ENCODE data around the gene TEX38. TPM values are rescaled to one million over a fixed set of nuclear protein-coding genes. Genes with fewer than 3 reads are reported as not detected.
"Not testable (repeated sequence)": the region's sequence is repeated elsewhere in the genome, so short reads cannot be mapped to it uniquely, and the experiment has no call there.

Gene TEX38
- total RNA-seq, 1 donor from 2014 or later: not detected

DNA sequence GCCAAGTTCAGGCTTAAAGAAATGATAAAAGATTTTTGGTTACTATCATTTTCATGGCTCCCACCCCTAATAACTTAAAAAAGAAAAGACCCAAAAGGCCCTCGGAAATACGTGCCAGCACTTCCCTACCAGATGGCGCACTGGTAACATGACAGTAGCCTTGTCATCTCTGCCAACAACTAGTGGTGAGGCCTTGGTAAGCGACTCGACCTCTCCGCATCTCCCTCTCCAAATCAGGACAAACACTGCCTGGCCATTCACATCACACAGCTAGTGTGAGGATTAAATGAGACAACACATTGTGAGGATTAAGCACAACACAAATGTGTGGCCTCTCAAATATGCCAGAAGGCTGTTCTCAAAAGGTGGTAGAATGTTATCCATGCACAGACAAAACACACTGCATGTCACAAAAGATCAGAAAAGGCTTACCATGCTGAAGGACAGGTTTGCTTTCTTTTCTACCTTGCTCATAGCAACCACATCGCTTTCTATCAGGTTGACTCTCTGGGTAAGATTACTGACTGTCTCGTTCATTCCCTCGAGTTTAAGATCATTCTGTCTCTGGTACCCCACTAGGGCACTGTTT is 16.4 kb downstream of the TEX38 start:
- DNase-seq (ENCODE audit: low read depth): no peak

DNA sequence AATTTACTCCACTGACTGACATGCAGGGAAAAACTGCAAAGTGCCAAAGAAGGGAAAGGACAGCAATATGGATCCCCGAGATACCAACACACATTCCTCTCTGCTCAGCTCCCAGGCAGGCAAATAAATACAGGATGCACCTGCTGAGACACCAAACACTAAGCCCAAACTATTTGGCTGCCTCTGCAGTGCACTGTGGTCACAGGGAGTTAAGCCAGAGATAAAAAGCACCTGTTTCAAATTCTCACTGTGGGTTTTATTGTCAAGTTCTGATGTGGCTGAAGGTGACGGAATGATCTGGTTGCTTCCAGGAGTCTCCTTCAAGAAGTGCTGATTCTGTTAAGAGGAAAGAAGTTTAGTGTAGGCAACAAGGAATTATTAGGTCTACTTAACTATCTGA is 17.7 kb downstream of the TEX38 start:
- DNase-seq (ENCODE audit: low read depth): no peak

DNA sequence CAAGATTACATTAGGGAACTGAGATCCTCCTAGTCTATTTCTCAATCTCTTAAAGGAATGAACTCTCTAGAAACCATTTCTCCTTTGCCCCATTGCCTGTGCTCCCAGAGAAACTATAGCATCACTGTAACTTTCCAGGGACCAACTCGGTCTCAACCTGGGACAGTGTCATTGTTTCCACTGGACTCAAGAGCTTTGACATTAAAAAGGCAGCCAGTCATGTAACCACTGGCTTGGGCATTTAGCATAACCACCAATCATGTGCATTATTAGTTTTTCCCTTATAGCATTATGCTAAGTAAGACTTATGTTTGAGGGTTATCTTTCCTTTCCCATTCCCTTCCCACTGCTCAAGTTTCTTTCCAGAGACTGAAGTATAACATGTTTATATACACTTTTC is 18.2 kb downstream of the TEX38 start:
- DNase-seq (ENCODE audit: low read depth): no peak

DNA sequence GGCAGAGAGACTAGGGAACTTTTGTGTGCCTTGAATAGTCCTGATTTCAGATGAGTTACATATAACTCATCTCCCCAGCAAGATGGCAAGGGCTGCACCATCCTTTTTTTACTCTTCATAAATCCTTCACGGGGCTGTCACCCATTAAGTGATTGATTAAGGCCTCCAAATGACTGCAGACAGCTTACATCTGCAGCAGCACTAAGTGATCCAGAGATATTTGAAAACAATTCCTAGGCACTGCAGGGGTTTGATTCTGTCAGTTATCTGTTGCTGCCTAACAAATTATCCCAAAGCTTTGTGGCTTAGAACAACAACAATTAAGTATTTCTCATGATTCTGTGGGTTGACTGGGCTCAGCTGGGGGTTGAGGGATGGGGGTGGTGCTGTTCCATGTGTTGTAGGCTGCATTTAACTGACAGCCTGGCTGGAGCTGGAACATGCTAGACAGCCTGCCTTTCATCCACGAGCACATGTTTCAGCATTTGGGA is 19.3 kb downstream of the TEX38 start:
- no peak for DNase-seq (ENCODE audit: low read depth)

DNA sequence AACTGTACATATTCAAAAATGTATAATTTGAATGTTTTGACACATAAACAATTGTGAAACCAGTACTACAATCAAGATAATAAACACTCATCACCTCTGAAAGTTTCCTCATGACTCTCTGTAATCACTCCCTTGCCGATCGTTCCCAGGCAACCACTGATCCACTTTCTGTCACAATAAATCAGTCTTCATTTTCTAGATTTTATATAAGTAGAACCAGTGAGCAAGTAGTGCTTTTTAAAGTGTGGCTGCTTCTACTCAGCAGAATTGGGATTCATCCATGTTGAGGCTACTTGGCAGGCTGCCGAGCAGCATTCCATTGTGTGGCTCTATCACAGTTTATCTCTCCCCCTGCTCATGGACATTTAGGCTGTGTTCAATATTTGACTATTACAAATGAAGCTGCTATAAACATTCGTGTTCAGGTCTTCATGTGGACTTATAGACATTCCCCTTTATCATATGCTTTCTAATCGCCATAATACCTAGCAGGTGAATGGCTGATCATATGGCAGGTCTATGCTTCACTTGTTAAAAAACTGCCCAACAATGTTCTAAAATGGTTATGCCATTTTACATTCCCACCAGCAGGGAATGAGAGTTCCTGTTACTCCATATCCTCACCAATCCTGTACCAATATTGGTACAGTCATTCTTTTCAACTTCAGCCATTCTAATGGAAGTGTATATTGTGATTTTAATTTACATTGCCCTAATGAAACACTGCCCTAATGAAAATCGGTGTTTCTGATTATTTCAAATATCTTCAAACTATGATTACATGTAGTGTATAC is 20.5 kb downstream of the TEX38 start:
- DNase-seq (ENCODE audit: low read depth): no peak

DNA sequence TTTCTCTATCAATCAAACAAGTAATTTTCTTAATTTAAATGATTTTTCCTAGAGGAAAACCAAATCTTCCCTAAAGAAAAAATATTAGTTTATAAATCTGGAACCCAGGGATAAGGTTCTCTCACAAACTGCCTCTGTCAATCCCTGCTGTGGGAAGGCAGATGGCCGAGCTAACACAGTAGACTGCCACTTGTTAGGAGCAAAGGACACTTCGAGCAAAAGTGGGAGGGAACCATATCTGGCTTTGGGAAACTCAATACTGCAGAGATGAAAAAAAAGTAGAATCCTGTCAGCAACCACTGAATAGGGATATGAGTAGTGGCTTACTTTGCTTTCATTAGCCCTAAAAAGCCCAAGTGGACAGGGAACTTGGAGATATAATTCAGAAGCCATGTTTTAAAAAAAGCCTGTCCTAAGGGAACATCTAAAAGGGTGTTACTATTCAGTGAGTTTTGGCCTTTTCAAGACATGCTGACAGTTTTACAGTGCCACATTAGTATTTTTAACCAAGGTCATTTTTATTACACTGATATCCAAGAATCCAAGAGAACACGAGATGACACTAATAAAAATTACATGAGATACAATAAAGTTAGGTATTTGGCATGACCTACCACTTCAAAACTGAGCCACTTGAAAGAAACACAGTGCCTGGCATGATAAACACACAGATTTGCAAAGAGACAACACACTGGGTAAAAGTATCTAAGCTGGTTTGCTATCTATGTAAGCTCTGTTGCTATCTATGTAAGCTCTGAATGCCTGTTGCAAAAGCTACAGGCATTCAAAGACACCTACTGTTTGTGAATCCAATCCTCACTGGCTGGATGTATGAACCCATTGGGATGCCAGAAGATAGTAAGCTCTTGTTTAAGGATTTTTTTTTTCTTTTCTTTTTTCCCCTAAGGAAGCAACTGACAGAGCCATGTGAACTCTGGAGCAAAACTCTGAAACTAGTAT is 21.4 kb downstream of the TEX38 start:
- no peak for DNase-seq (ENCODE audit: low read depth)

DNA sequence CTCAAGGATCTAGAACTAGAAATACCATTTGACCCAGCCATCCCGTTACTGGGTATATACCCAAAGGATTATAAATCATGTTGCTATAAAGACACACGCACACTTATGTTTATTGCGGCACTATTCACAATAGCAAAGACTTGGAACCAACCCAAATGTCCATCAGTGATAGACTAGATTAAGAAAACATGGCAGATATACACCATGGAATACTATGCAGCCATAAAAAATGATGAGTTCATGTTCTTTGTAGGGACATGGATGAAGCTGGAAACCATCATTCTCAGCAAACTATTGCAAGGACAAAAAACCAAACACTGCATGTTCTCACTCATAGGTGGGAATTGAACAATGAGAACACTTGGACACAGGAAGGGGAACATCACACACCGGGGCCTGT is 23.0 kb downstream of the TEX38 start:
- DNase-seq (ENCODE audit: low read depth): not testable (repeated sequence)

DNA sequence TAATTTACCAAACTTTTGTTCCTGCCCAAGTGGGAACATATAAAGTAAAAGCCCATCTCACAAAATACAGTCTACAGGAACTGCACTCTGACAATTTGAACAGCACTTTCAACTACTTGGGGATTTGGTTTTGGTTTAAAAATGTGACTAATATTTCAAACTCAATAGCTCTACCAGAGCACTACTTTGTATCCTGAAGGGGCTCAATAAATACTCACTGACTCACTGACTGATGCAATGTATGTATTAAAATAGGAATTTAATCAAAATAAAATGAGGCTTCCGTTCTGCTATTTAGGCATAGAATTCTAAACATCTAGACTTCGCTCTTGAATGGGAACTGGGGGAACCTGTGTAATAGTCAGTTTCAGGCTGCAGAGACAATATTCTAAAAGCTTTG is 25.4 kb downstream of the TEX38 start:
- DNase-seq (ENCODE audit: low read depth): no peak

DNA sequence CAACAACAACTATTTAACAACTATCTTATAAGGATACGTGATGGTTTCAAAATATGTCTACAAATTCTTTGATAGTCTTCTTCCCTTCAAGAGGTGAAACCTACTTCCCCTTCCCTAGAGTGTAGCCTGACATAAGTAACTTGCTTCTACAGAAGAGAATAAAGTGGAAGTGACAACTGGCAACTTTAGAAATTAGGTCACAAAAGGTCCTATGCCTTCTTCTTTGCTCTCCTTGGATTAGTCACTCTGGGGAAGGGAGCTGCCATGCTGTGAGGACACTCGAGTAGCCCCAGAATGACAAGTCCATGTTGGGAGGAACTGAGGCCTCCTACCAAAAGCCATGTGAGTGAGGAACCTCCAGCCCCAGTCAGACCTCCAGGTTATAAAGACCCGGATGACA is 28.0 kb downstream of the TEX38 start:
- DNase-seq (ENCODE audit: low read depth): no peak

DNA sequence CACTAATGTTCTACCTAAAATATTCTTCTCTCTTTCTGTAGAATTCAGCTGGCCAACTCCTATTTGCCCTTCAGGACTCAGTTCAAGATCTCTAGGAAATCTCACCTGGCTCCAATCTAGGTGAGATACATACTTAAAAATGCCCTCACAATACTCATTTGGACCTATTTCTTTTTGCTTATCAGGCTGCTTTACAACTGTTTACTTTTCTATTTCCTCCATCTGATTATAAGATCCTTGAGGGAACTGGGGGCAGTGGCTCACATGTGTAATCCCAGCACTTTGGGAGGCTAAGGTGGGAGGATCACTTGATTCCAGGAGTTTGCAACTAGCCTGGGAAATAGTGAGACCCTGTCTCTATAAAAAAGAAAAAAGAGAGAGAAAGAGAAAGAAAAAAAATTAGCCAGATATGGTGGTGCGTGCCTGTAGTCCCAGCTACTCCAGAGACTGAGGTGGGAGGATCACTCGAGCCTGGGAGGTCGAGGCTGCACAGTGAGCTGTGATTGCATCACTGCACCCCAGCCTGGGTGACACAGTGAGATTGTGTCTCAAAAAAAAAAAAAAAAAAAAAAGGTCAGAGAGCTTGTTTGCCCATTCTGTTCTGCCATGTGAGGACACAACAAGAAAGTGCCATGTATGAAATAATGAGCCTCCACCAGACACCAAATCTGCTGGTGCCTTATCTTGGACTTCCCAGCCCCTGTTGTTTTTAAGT is 32.4 kb downstream of the TEX38 start:
- DNase-seq (ENCODE audit: low read depth): no peak

DNA sequence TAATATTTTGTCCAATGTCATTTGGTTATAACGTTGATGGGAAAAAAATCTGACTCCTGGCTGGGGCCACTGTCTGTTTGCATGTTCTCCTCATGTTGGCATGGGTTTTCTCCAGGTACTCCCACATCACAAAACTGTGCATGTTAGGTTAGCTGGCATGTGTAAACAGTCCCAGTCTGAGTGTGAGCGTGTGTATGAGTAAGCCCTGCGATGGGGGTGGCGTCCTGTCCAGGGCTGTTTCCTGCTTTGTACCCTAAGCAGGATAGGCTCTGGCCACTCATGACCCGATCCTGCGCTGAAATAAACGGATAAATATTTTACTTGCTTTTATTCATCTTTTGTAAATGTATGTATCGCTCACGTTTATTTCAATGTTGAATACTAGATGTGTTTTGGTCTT is 33.8 kb downstream of the TEX38 start:
- no peak for DNase-seq (ENCODE audit: low read depth)

DNA sequence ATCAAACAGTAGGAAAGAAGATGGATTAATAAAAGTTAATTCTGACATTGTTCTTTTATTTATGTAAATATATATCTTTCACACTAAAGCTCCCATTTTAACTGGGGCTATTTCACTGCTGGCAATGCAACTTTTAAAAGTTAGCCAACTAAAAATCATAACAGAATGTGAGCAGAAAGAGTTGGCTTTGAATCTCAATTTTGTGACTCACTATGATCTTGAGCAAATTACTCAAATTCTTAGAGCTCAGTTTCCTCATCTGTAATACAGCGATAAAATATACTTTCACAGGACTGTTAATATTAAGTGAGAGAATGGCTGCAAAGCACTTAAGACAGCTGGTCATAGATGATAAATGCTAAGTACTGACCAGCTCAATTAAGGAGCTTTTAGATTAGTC is 36.5 kb downstream of the TEX38 start:
- DNase-seq (ENCODE audit: low read depth): no peak

DNA sequence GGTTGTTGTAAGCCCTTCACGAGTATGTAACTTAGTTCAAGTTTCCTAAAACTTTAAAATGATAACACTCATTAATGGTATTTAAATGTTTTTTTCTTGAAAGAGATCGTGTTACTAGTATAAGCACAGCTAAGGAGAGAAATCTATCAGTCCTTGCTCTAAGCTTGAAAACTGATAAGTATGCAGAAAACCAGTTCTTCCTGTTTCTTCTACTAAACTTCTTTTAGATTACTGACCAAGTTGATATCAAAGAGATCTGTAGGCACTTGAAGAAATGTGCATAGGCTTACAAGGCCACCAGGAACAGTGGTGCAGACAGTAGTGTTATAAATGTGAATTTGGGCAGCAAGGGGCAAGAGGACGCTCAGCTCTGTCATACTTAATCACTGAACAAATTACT is 43.3 kb downstream of the TEX38 start:
- DNase-seq (ENCODE audit: low read depth): peak; percentile 13

DNA sequence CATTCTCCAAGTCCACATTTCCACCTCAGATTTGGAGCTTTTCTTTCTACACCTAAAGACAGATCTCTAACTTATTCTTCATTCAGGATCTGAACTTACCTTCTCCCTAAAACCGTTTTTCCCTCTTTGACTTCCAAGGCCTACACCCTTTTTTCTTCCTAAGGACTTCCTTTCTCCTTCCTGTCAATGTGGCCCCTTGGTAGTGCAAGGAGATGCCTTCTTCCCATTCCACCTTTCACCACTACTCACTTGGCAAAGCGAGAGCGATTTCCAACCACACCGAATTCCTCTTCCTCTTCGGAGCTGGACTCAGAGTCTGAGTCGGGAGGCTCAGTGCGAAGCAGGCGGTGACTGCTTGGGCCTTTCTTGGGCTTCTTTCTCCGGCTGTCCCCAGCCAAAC is 46.0 kb downstream of the TEX38 start:
- DNase-seq (ENCODE audit: low read depth): no peak

DNA sequence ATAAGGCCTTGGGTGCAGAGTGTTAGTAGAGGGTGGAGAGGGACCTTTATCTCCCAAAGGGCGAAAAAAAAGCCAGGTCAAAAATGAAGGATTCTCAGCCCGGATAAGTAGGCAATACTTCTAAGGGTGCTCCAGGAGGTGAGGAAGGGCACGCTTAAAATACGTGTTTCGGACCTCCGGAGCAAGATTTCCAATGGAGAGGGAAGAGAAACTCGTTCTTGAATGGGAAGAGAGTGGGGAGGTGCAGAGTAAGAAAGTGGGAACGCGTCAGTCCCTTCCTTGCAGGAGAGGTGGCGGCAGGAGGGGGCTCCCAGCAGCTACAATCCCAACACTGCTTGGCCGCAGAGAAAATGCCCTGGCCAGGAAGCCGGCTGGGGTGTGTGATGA is 46.7 kb downstream of the TEX38 start:
- no peak for DNase-seq (ENCODE audit: low read depth)

DNA sequence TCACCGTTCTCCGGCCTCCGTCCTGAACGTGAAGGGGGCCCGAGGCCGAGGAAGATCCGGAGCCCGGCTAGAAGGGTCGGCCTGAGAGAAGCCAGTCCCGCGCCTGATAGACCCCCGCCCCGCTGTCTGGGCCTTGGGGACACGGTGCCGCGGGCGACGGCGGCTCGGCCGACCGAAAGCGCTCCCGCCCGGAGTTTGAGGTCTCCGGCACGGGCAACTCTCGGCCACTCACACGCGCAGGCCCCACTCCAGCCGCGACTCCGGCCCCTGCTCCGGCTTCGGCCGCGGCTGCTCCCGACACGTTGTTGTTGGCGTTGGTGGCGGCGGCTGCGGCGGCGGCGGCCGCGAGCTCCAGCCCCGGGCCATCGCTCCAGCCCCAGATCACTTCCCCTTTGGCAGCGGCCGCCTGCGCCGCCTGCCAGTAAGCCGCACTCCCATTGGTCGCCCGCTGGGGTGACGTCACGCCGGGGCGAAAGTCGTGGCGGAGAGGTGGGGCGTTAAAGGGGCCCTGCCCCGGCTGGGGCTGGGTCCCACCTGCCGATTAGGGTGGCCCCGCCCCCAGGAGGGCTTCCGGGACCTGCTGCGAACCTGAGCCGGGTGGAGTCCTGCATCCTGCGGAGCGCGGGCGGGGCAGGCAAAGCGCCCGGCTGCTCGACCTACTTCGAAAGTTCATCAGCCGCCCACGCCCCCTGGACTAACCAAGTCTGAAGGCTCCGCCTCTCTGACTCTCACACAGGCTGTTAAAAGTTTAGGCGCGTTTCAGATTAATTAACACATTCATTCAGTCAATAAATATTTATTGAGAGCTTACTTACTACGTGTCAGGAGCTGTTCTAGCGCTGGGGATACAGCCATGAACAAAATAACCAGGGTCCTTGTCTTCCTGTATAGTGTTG is 47.3 kb downstream of the TEX38 start, which contains the start of gene EFCAB14:
EFCAB14 (minus strand) TSS at position 388 of the 896 bp plus-strand sequence. CDS start 1,027 bp downstream, outside the sequence.
- peak; percentile 83 for DNase-seq (ENCODE audit: low read depth)

DNA sequence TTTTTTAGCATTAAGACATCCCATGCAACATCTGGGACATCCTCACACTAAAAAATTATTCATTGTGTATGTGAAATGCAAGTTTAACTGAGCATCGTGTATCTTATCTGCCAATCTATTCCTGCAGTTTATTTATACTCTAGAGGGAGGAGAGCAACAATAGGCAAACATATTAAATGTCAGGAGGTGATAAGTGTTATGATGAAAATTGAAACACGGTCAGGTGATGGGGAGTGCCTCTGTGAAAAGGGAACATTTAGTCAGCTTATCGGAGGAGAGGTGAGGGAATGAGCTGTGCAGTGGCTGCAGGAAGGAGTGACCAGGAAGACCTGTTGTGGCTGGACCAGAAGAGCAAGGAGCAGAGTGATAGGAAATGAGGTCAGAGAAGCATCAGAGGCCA is 48.0 kb downstream of the TEX38 start:
- DNase-seq (ENCODE audit: low read depth): peak; percentile 19

DNA sequence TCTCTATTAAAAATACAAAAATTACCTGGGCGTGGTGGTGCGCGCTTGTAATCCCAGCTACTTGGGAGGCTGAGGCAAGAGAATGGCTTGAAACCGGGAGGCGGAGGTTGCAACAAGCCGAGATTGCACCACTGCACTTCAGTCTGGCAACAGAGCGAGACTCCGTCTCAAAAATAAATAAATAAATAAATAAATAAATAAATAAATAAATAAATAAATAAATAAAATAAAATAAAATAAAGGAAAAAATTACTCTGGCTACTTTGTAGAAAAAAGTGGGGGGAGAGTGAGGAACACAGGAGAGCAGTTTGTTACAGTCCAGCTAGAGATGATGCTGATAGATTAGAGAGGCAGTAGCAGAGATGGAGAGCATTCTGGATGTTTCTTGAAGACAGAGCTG is 48.7 kb downstream of the TEX38 start:
- not testable (repeated sequence) for DNase-seq (ENCODE audit: low read depth)

DNA sequence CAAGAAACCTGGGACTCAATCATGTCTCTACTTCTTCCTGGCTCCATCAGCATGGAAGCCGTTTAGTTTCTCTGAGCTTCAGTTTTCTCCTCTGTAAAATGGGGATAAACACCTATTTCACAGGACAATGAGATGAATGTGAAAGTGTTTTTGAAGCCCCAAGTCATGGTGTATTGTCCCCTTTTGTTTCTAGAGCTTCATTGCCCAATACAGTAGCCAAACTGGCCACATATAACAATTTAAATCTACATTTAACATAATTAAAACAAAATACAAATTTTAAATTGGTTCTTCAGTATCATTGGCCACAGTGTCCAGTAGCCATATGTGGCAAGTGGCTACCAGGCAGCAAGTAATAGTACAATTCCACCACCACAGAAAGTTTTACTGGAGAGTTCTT is 49.5 kb downstream of the TEX38 start:
- no peak for DNase-seq (ENCODE audit: low read depth)

DNA sequence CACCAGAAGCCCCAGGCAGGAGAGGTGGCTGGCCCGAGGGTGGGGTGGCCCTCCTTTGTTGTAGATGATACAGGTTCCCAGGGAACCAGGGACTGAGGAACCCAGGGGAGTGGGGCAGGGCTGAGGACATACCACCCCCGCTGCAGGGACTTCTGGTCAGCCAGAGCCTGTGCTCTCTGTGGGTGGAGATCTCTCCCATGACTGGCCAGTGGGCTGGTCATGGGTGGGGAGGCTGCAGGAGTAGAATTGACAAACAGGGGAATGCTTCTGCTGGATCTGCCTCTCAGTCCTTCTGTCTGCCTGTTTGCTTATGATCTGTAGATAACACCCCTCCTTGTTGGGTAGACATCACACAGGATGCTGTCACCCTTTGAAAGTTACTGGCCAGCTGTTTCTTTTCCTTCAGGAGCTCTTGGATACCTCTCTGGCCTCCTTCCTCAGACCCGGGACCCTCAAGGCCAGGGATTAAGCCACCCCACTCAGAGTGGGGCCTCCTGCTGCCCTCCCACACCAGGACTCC is 50.1 kb downstream of the TEX38 start:
- DNase-seq (ENCODE audit: low read depth): no peak
